Endothelial cell of umbilical vein (primary cell): ENCODE results near the gene ERICH3. TPM values are rescaled to one million over a fixed set of nuclear protein-coding genes. Genes with fewer than 3 reads are reported as not detected.

Experiments used
- BruUV-seq: library from RNA; stranded (reverse); fragments of 400-500 nt; replicated peaks from 2 replicates; lab custom pipeline; 2021; lab: Mats Ljungman, UMichigan
- CTCF ChIA-PET: fragments of 300-600, 350-600 bp; sonication (Branson Sonifier 250); formaldehyde crosslinking; loops from one replicate; lab custom pipeline; 2021; ENCODE audit warnings: antibody characterized with exemption, inconsistent platforms; lab: Charles Lee
- POLR2A ChIA-PET: fragments of 300-600, 350-600 bp; sonication (Branson Sonifier 250); formaldehyde crosslinking; loops from one replicate; lab custom pipeline; 2021; ENCODE audit warnings: antibody characterized with exemption, inconsistent platforms; lab: Charles Lee
- DNase-seq: peaks from one replicate; pipeline ENCODE4 v3.0.0-alpha.2; 2011; ENCODE audit warnings: low read depth, low spot score
- FAIRE-seq: peaks from 2 replicates; lab custom pipeline; 2011; peaks lifted over from hg19 to GRCh38; lab: Jason Lieb, UNC
- H2AFZ ChIP-seq: 2 replicates; pipeline ENCODE4 v1.6.0; 2012; ENCODE audit warnings: low read depth, low read length, control low read depth, inconsistent platforms
- H3K27ac ChIP-seq: 2 replicates; pipeline ENCODE4 v1.5.1; 2011; ENCODE audit warnings: low read depth, mild to moderate bottlenecking, control low read depth, low read length, moderate library complexity; ENCODE audit not compliant: insufficient read depth
- H3K27me3 ChIP-seq, 2 experiments: 2 replicates each; pipeline versions ENCODE4 v1.6.0 to v1.6.1; 2011; ENCODE audit warnings: low read length in 2 of 2, mixed read lengths in 1 of 2; ENCODE audit not compliant: control insufficient read depth in 2 of 2, insufficient read depth in 2 of 2
- H3K36me3 ChIP-seq, 2 experiments: 2 replicates in 1 of 2; 3 replicates in 1 of 2; pipeline ENCODE4 v1.5.1; 2011; ENCODE audit warnings: low read length in 2 of 2, mild to moderate bottlenecking in 1 of 2, moderate library complexity in 1 of 2; ENCODE audit not compliant: control insufficient read depth in 2 of 2, insufficient read depth in 2 of 2; ENCODE audit errors: extremely low read depth in 1 of 2
- H3K4me1 ChIP-seq: 3 replicates; pipeline ENCODE4 v1.5.1; 2011; ENCODE audit warnings: mild to moderate bottlenecking, low read length; ENCODE audit not compliant: control insufficient read depth, insufficient read depth; ENCODE audit errors: extremely low read depth
- H3K4me2 ChIP-seq: 2 replicates; pipeline ENCODE4 v1.6.1; 2011; ENCODE audit warnings: low read length, control low read depth, mixed read lengths; ENCODE audit not compliant: insufficient read depth
- H3K4me3 ChIP-seq, 3 experiments: fragments of 200-600 bp in 1 of 3; sonication (generic), shearing (Covaris generic) in 1 of 3; replicated peaks in 1 of 3; 2 replicates each; pipeline ENCODE4 v1.5.1; 2011 to 2016; ENCODE audit warnings: control low read depth in 3 of 3, low read length in 3 of 3, mild to moderate bottlenecking in 2 of 3, inconsistent platforms in 1 of 3, low read depth in 1 of 3, moderate library complexity in 1 of 3; ENCODE audit not compliant: insufficient read depth in 1 of 3
- H3K79me2 ChIP-seq: 2 replicates; pipeline ENCODE4 v1.6.0; 2012; ENCODE audit warnings: low read length, inconsistent platforms; ENCODE audit not compliant: control insufficient read depth, insufficient read depth
- H3K9ac ChIP-seq: replicated peaks from 2 replicates; pipeline ENCODE3; 2011; ENCODE audit warnings: low read length, control low read depth; ENCODE audit not compliant: insufficient read depth; ENCODE audit errors: extremely low read depth
- H3K9me1 ChIP-seq: replicated peaks from 3 replicates; pipeline ENCODE4 v1.6.0; 2011; ENCODE audit warnings: mild to moderate bottlenecking, low read length; ENCODE audit not compliant: control insufficient read depth, insufficient read depth; ENCODE audit errors: extremely low read depth
- H3K9me3 ChIP-seq: replicated peaks from 2 replicates; pipeline ENCODE4 v1.5.1; 2012; ENCODE audit warnings: low read length, inconsistent platforms; ENCODE audit not compliant: control insufficient read depth, insufficient read depth
- H4K20me1 ChIP-seq: replicated peaks from 2 replicates; pipeline ENCODE3; 2011; ENCODE audit warnings: mild to moderate bottlenecking, low read length; ENCODE audit not compliant: control insufficient read depth, insufficient read depth; ENCODE audit errors: extremely low read depth
- EZH2 ChIP-seq: IDR thresholded peaks from 2 replicates; pipeline ENCODE4 v1.6.1; 2012; ENCODE audit warnings: borderline replicate concordance, low read depth, mild to moderate bottlenecking, moderate library complexity, low read length, inconsistent platforms; ENCODE audit not compliant: severe bottlenecking
- FOS ChIP-seq: IDR thresholded peaks from 2 replicates; pipeline ENCODE4 v1.6.1; 2011; ENCODE audit warnings: mild to moderate bottlenecking, low read length, moderate library complexity, borderline replicate concordance; ENCODE audit not compliant: insufficient read depth
- GATA2 ChIP-seq: IDR thresholded peaks from 2 replicates; pipeline ENCODE4 v1.7.0; 2011; ENCODE audit warnings: low read depth, mild to moderate bottlenecking, moderate library complexity, mixed read lengths, low read length; ENCODE audit not compliant: insufficient read length, insufficient read depth
- JUN ChIP-seq: IDR thresholded peaks from 2 replicates; pipeline ENCODE4 v1.6.1; 2011; ENCODE audit warnings: borderline replicate concordance, low read depth; ENCODE audit not compliant: insufficient read length, insufficient read depth
- MYC ChIP-seq: IDR thresholded peaks from one replicate; pipeline ENCODE4 v1.6.1; 2011; ENCODE audit warnings: mild to moderate bottlenecking, low read depth, low read length
- POLR2A ChIP-seq: IDR thresholded peaks from 2 replicates; pipeline ENCODE4 v1.6.1; 2012; ENCODE audit warnings: low read depth, mild to moderate bottlenecking, control low read depth, low read length
- POLR2AphosphoS5 ChIP-seq: IDR thresholded peaks from 2 replicates; pipeline ENCODE4 v1.6.1; 2012; ENCODE audit warnings: low read depth, mild to moderate bottlenecking, control low read depth, low read length, moderate library complexity; ENCODE audit not compliant: insufficient read depth
- dilution Hi-C: fragments of 300-500 bp; cut with MboI; formaldehyde crosslinking; loops from one replicate; pipeline ENCODE4 v1.15.0; 2019; ENCODE audit warnings: low sequenced_read_pairs; ENCODE audit not compliant: extremely low pct_ligation_motif_present
- intact Hi-C: fragments of 100-400 bp; cut with micrococcal nuclease; formaldehyde crosslinking; loops from one replicate; pipeline ENCODE4 v1.10.0; 2022
- polyA plus RNA-seq, 4 experiments: library from polyadenylated mRNA; depleted of rRNA in 3 of 4; stranded (reverse) in 3 of 4; unstranded in 1 of 4; fragments of >200 nt; gene quantifications; 2 replicates each; pipeline versions ENCODE4 v1.2.1 to v1.2.3, GENCODE V29; 2011 to 2012; ENCODE audit warnings: missing spikeins in 1 of 4
- total RNA-seq: library from RNA; stranded (reverse); gene quantifications from 2 replicates; pipeline ENCODE4 v1.2.3, GENCODE V29; 2021
- TF ChIP-seq, protein P1 (sequence below), 2 donors: IDR thresholded peaks; 1 replicate in 1 of 2; 2 replicates in 1 of 2; pipeline ENCODE4 v1.5.1; 2011; ENCODE audit warnings: low read length in 2 of 2, mild to moderate bottlenecking in 2 of 2, moderate library complexity in 2 of 2, control low read depth in 1 of 2, inconsistent platforms in 1 of 2, low read depth in 1 of 2; ENCODE audit not compliant: insufficient read depth in 1 of 2; ENCODE audit errors: extremely low read depth in 1 of 2
- TF ChIP-seq, protein P2 (sequence below): IDR thresholded peaks from 2 replicates; pipeline ENCODE4 v1.6.1; 2011; ENCODE audit not compliant: insufficient read depth, insufficient read length

Gene ERICH3
- total and polyA plus RNA-seq, 2 donors (not counting 3 experiments of a cell fraction or from before 2014, with no cell fraction given): not detected

DNA sequence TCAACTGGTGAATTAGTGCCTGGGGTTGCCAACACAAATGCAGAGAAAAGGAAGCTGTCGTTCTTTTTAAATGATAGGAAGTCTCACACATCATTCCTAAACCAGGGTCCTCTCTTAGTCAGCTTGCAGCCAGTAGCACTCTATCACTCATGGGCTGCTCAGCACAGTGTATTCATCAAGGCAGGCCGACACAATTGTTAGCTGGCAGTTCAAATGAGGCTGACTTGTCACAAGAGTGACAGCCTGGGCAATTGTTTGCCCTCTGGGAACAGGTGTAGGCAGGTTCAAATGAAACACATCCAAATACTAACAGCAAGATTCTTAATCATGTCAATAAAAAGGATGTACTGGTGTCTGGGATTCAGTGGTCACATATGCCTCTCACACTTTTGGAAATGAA is 76.9 kb downstream of the ERICH3 start:
- Histone ChIP-seq H3K9me3 (no peaks in the 10 kb centered on the region), H3K4me3 (no peak overlapping the region), H3K4me2 (no peak overlapping the region), H3K79me2 (no peaks in the 10 kb centered on the region), H3K9me1 (no peaks in the 10 kb centered on the region), H4K20me1 (no peaks in the 10 kb centered on the region), H2AFZ (no peak overlapping the region), H3K27ac (no peak overlapping the region), H3K36me3 (no peaks in the 10 kb centered on the region), H3K4me1 (no peaks in the 10 kb centered on the region), H3K9ac (no peak overlapping the region), H3K27me3 (no peaks in the 10 kb centered on the region)
- DNase-seq (no peak), FAIRE-seq (no peak)
- ChIA-PET CTCF (no interaction called here), POLR2A (no interaction called here)
- dilution Hi-C loops: no loop called here
- BruUV-seq: no TSS peak
- no peak for TF ChIP-seq JUN
- intact Hi-C loops: no loop called here

DNA sequence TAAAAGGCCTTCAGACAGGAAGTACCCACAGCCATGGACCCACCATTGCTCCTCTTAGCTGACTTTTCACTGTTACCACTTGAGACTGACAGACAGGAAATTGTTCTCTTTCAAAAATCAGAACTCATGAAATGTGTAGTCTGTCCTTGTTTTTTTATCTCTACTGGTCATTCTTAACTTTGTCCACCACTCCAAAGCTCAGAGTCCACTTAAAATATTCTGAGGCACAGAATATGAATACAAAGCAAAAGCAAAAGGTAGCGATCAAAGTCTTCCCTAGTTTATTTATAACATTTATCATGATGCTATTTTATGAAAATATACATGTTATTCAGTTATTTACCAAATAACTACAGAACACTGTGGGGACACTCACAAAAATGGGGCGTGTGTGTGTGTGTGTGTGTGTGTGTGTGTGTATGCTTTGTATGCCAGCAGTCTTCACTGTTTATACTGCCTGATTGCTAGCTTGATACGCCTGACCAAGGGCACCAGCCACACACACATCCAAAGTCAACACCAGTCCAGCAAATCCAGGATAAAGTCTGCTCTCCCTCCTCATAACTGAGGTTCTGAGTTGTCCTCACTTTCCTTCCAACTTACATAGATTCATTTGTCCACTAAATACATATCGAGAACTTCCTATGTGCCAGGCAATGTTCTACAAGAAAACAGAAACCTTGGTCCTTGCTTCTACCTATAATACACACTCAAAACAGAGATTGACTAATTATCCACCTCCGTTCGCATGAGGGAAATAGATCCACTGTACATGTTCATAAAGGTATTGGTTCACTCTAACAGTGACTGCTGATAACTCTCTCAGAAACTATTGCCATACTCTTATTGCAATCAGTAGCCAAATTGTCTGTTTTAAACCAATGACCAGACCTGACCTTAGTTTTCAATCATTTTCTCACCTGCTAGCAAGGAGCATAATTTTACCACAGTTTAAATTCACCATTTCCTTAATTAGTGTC is 79.4 kb downstream of the ERICH3 start:
- intact Hi-C loops: no loop called here
- H3K9me1 ChIP-seq: no peaks in the 10 kb centered on the region
- H3K27me3 ChIP-seq: no peaks in the 10 kb centered on the region
- no peaks in the 10 kb centered on the region for H3K9me3 ChIP-seq
- dilution Hi-C loops: no loop called here
- no peaks in the 10 kb centered on the region for H3K79me2 ChIP-seq
- H3K4me2 ChIP-seq: no peak overlapping the region
- BruUV-seq: no TSS peak
- no peaks in the 10 kb centered on the region for H3K36me3 ChIP-seq
- no peak overlapping the region for H3K27ac ChIP-seq
- TF ChIP-seq JUN (no peak), GATA2 (no peak), POLR2AphosphoS5 (no peak), MYC (no peak), EZH2 (no peak), POLR2A (no peak), FOS (no peak)
- TF ChIP-seq, protein P1, sequence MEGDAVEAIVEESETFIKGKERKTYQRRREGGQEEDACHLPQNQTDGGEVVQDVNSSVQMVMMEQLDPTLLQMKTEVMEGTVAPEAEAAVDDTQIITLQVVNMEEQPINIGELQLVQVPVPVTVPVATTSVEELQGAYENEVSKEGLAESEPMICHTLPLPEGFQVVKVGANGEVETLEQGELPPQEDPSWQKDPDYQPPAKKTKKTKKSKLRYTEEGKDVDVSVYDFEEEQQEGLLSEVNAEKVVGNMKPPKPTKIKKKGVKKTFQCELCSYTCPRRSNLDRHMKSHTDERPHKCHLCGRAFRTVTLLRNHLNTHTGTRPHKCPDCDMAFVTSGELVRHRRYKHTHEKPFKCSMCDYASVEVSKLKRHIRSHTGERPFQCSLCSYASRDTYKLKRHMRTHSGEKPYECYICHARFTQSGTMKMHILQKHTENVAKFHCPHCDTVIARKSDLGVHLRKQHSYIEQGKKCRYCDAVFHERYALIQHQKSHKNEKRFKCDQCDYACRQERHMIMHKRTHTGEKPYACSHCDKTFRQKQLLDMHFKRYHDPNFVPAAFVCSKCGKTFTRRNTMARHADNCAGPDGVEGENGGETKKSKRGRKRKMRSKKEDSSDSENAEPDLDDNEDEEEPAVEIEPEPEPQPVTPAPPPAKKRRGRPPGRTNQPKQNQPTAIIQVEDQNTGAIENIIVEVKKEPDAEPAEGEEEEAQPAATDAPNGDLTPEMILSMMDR (IDR thresholded peaks at IDR 0.05; ENCODE audit: extremely low read depth in 1 of 2, insufficient read depth in 1 of 2, low read depth in 1 of 2, low read length in 2 of 2): no peak
- TF ChIP-seq, protein P2, sequence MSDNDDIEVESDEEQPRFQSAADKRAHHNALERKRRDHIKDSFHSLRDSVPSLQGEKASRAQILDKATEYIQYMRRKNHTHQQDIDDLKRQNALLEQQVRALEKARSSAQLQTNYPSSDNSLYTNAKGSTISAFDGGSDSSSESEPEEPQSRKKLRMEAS: no peak
- H4K20me1 ChIP-seq: no peaks in the 10 kb centered on the region
- FAIRE-seq (no peak), DNase-seq (no peak)
- POLR2A ChIA-PET: no interaction called here
- CTCF ChIA-PET: no interaction called here
- no peak overlapping the region for H3K4me3 ChIP-seq
- H2AFZ ChIP-seq: no peak overlapping the region
- H3K4me1 ChIP-seq: no peaks in the 10 kb centered on the region
- no peak overlapping the region for H3K9ac ChIP-seq
